ENCODE data around the gene ANKRD34A. TPM values are rescaled to one million over a fixed set of nuclear protein-coding genes. Genes with fewer than 3 reads are reported as not detected.
A peak's percentile ranks its signal among the peaks of the same experiment; 100 is the strongest.

The ANKRD34A gene
- total and polyA plus RNA-seq, 2 of the 13 experiments (the other 11 are each of a cell fraction or from before 2014, with no cell fraction given), result 0.05 to 0.07 TPM

DNA sequence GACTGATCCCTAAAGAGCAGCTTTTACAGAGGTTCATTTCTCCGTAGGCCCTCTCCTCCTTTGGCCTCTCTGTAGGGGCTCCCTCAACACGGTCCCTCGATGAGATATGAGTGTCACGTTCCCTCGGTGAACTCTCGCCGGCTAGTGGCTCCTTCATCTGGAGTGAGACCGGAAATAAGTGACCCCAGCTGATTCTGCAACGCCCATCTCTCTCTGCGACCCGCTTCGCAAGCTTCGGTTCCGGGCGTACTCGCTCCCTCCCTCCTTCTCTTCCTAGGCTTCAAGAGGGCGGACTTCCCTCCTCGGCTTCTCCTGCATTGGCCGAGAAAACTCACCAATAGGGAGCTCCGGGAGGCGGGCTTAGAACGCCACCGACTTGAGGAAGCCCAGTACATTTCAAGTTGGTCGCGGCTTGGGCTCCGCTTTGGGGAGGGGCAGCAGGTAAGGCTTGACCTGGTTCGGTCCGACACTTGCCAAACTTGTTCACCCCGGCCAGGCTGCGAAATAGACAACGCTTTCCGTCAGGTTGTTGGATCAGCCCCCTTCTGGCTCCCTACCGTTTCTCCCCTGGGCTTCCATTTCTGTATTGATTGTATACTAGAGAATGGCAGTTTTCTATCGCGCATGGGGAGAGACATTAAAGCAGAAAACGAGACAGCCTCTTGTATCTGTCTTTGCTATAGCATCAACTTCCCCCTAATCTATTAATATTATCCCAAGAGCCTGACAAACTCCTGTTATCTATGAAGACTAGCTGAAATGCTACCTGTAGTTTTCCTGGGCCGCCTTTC lies at the start of gene ANKRD34A, which contains the start of gene POLR3GL (continued):
- TF ChIP-seq SYNCRIP (IDR thresholded peaks at IDR 0.05; ENCODE audit: insufficient read depth, low read depth, low read length) (no peak), REL (CRISPR knock-in tag; conservative IDR thresholded peaks at IDR 0.05) (no peak), FOXA3 (CRISPR knock-in tag; IDR thresholded peaks at IDR 0.05) (no peak), ZNF350 (CRISPR knock-in tag; IDR thresholded peaks at IDR 0.05; ENCODE audit: borderline replicate concordance, low read depth) (peak; percentile 61; the same call in 1 of the 2 replicates), ZNF12 (CRISPR knock-in tag; IDR thresholded peaks at IDR 0.05) (0 out of 2 replicates have a peak, but pooled peaks have one; percentile 16), ZNF777 (CRISPR knock-in tag; IDR thresholded peaks at IDR 0.05) (no peak), CBX2 (IDR thresholded peaks at IDR 0.05; ENCODE audit: low read depth, low read length) (no peak), CBX2 (CRISPR knock-in tag; IDR thresholded peaks at IDR 0.05; ENCODE audit: low read depth) (no peak), DNMT1 (CRISPR knock-in tag; IDR thresholded peaks at IDR 0.05) (no peak), TARDBP (CRISPR knock-in tag; IDR thresholded peaks at IDR 0.05) (no peak; the same call in 1 of the 2 replicates), SP1 (IDR thresholded peaks at IDR 0.05) (no peak), SP1 (CRISPR knock-in tag; IDR thresholded peaks at IDR 0.05) (peak; percentile 29; the same call in 1 of the 2 replicates), ZSCAN30 (CRISPR knock-in tag; IDR thresholded peaks at IDR 0.05) (no peak), NFE2L2 (IDR thresholded peaks at IDR 0.05; ENCODE audit: low read length) (no peak), SMAD9 (CRISPR knock-in tag; IDR thresholded peaks at IDR 0.05) (no peak)
- TF ChIP-seq, protein P1, sequence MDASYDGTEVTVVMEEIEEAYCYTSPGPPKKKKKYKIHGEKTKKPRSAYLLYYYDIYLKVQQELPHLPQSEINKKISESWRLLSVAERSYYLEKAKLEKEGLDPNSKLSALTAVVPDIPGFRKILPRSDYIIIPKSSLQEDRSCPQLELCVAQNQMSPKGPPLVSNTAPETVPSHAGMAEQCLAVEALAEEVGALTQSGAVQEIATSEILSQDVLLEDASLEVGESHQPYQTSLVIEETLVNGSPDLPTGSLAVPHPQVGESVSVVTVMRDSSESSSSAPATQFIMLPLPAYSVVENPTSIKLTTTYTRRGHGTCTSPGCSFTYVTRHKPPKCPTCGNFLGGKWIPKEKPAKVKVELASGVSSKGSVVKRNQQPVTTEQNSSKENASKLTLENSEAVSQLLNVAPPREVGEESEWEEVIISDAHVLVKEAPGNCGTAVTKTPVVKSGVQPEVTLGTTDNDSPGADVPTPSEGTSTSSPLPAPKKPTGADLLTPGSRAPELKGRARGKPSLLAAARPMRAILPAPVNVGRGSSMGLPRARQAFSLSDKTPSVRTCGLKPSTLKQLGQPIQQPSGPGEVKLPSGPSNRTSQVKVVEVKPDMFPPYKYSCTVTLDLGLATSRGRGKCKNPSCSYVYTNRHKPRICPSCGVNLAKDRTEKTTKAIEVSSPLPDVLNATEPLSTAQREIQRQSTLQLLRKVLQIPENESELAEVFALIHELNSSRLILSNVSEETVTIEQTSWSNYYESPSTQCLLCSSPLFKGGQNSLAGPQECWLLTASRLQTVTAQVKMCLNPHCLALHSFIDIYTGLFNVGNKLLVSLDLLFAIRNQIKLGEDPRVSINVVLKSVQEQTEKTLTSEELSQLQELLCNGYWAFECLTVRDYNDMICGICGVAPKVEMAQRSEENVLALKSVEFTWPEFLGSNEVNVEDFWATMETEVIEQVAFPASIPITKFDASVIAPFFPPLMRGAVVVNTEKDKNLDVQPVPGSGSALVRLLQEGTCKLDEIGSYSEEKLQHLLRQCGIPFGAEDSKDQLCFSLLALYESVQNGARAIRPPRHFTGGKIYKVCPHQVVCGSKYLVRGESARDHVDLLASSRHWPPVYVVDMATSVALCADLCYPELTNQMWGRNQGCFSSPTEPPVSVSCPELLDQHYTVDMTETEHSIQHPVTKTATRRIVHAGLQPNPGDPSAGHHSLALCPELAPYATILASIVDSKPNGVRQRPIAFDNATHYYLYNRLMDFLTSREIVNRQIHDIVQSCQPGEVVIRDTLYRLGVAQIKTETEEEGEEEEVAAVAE (CRISPR knock-in tag; IDR thresholded peaks at IDR 0.05; ENCODE audit: borderline replicate concordance), result no peak
- TF ChIP-seq, protein P2, sequence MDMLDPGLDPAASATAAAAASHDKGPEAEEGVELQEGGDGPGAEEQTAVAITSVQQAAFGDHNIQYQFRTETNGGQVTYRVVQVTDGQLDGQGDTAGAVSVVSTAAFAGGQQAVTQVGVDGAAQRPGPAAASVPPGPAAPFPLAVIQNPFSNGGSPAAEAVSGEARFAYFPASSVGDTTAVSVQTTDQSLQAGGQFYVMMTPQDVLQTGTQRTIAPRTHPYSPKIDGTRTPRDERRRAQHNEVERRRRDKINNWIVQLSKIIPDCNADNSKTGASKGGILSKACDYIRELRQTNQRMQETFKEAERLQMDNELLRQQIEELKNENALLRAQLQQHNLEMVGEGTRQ (IDR thresholded peaks at IDR 0.05; ENCODE audit: low read depth, low read length), result no peak
- TF ChIP-seq, protein P2 (CRISPR knock-in tag; IDR thresholded peaks at IDR 0.05; ENCODE audit: borderline replicate concordance), result no peak
- TF ChIP-seq, protein P3, sequence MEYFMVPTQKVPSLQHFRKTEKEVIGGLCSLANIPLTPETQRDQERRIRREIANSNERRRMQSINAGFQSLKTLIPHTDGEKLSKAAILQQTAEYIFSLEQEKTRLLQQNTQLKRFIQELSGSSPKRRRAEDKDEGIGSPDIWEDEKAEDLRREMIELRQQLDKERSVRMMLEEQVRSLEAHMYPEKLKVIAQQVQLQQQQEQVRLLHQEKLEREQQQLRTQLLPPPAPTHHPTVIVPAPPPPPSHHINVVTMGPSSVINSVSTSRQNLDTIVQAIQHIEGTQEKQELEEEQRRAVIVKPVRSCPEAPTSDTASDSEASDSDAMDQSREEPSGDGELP (IDR thresholded peaks at IDR 0.05; ENCODE audit: borderline replicate concordance, low read depth), result peak; percentile 95
- TF ChIP-seq, protein P4, sequence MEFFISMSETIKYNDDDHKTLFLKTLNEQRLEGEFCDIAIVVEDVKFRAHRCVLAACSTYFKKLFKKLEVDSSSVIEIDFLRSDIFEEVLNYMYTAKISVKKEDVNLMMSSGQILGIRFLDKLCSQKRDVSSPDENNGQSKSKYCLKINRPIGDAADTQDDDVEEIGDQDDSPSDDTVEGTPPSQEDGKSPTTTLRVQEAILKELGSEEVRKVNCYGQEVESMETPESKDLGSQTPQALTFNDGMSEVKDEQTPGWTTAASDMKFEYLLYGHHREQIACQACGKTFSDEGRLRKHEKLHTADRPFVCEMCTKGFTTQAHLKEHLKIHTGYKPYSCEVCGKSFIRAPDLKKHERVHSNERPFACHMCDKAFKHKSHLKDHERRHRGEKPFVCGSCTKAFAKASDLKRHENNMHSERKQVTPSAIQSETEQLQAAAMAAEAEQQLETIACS (CRISPR knock-in tag; IDR thresholded peaks at IDR 0.05), result no peak
